GM23248 (cell line): ENCODE results near the gene CDK10. TPM values are rescaled to one million over a fixed set of nuclear protein-coding genes. Genes with fewer than 3 reads are reported as not detected.
"Not testable (repeated sequence)": the region's sequence is repeated elsewhere in the genome, so short reads cannot be mapped to it uniquely, and the experiment has no call there.

Experiments used
- DNase-seq: peaks from one replicate; pipeline ENCODE4 v3.0.0-alpha.2; 2015
- H2AFZ ChIP-seq: fragments of 200-600 bp; sonication (generic); 2 replicates; pipeline ENCODE4 v1.6.1; 2016; ENCODE audit warnings: antibody characterized with exemption
- H3F3A ChIP-seq: fragments of 200-600 bp; sonication (generic); 2 replicates; pipeline ENCODE4 v1.6.1; 2016; ENCODE audit warnings: mild to moderate bottlenecking, antibody characterized with exemption, mixed run types; ENCODE audit not compliant: insufficient read depth
- H3K27ac ChIP-seq: fragments of 200-600 bp; sonication (generic); 2 replicates; pipeline ENCODE4 v1.5.1; 2016; ENCODE audit warnings: mild to moderate bottlenecking
- H3K27me3 ChIP-seq: fragments of 200-600 bp; sonication (generic); replicated peaks from 2 replicates; pipeline ENCODE4 v1.6.1; 2016; ENCODE audit warnings: mild to moderate bottlenecking; ENCODE audit not compliant: insufficient read depth
- H3K36me3 ChIP-seq: fragments of 200-600 bp; sonication (generic); 2 replicates; pipeline ENCODE4 v1.6.1; 2016; ENCODE audit warnings: low read depth, mild to moderate bottlenecking
- H3K4me1 ChIP-seq: fragments of 200-600 bp; sonication (generic); 2 replicates; pipeline ENCODE4 v1.6.1; 2016; ENCODE audit warnings: mild to moderate bottlenecking; ENCODE audit not compliant: insufficient read depth
- H3K4me2 ChIP-seq: fragments of 200-600 bp; sonication (generic); one replicate; pipeline ENCODE4 v1.6.1; 2016; ENCODE audit warnings: mild to moderate bottlenecking; ENCODE audit not compliant: unreplicated experiment
- H3K4me3 ChIP-seq: fragments of 200-600 bp; sonication (generic); 2 replicates; pipeline ENCODE4 v1.5.1; 2016; ENCODE audit warnings: mild to moderate bottlenecking
- H3K79me2 ChIP-seq: fragments of 200-600 bp; sonication (generic); 2 replicates; pipeline ENCODE4 v1.6.1; 2016; ENCODE audit warnings: mild to moderate bottlenecking; ENCODE audit not compliant: insufficient read depth
- H3K9ac ChIP-seq: fragments of 200-600 bp; sonication (generic); 2 replicates; pipeline ENCODE4 v1.6.1; 2016; ENCODE audit warnings: mild to moderate bottlenecking
- H3K9me2 ChIP-seq: fragments of 200-600 bp; sonication (generic); 2 replicates; pipeline ENCODE4 v1.6.1; 2016; ENCODE audit warnings: mixed run types, mild to moderate bottlenecking, moderate library complexity; ENCODE audit not compliant: insufficient read depth
- H3K9me3 ChIP-seq: fragments of 200-600 bp; sonication (generic); one replicate; pipeline ENCODE4 v1.6.1; 2017; ENCODE audit warnings: low read depth
- H4K20me1 ChIP-seq: fragments of 200-600 bp; sonication (generic); 2 replicates; pipeline ENCODE4 v1.6.0; 2016; ENCODE audit not compliant: insufficient read depth
- EZH2 ChIP-seq: fragments of 200-600 bp; sonication (generic); IDR thresholded peaks from 2 replicates; pipeline ENCODE4 v1.6.1; 2018; ENCODE audit warnings: antibody characterized with exemption, mild to moderate bottlenecking; ENCODE audit not compliant: insufficient read depth, poor library complexity, severe bottlenecking
- EZH2phosphoT487 ChIP-seq: fragments of 200-600 bp; sonication (generic); IDR thresholded peaks from 2 replicates; pipeline ENCODE4 v1.6.1; 2018; ENCODE audit warnings: antibody characterized with exemption, moderate library complexity, mild to moderate bottlenecking, low read depth; ENCODE audit not compliant: insufficient read depth
- WGBS, 2 experiments: methylation state at CpG; one replicate each; pipeline ENCODE4 v1.1.6; 2015 to 2017; ENCODE audit warnings: low lambda C conversion rate in 2 of 2, low coverage in 1 of 2; ENCODE audit errors: missing lambda C conversion rate in 2 of 2; 5-methylcytosine and 5-hydroxymethylcytosine counted together
- in situ Hi-C: fragments of 300-500 bp; cut with MboI; formaldehyde crosslinking; loops from 2 replicates; pipeline ENCODE4 v1.15.0; 2020
- polyA plus RNA-seq: library from polyadenylated mRNA; unstranded; fragments of >200 nt; fragmentation: Nextera tagmentation; extraction: Ambion mirVana; gene quantifications from 2 replicates; pipeline ENCODE4 v1.2.1, GENCODE V29; 2016
- total RNA-seq: library from RNA; depleted of rRNA; stranded (reverse); fragments of >200 nt; shearing (Covaris generic); gene quantifications from 2 replicates; pipeline ENCODE4 v1.2.3, GENCODE V29; 2014

The CDK10 gene
- total and polyA plus RNA-seq, 2 experiments from 2014 or later = 49.6 to 51.9 TPM

- peaks cover 32% of the 10 kb centered on the region for H3K79me2 ChIP-seq
These were observed 4.9 kb downstream of the CDK10 start for GRCh38 chr16:89691231-89691985.

GRCh38 chr16:89691986-89692569 is 5.6 kb downstream of the CDK10 start:
- Histone ChIP-seq H3K9ac (no peak overlapping the region), H3K27ac (no peak overlapping the region), H2AFZ (no peak overlapping the region), H3K4me3 (no peak overlapping the region), H3K9me3 (no peaks in the 10 kb centered on the region), H3K9me2 (no peaks in the 10 kb centered on the region), H3K27me3 (no peaks in the 10 kb centered on the region), H3K4me1 (peaks cover 4% of the 10 kb centered on the region), H3K36me3 (peaks cover 6% of the 10 kb centered on the region; the same call in 1 of the 2 replicates), H4K20me1 (no peaks in the 10 kb centered on the region), H3K79me2 (peaks cover 31% of the 10 kb centered on the region), H3K4me2 (no peak overlapping the region), H3F3A (peaks cover 7% of the 10 kb centered on the region; the same call in 1 of the 2 replicates)
- WGBS, 2 experiments = 91 to 95% methylated on average over 11 to 13 of the region's 13 CpGs
- DNase-seq = no peak
- no peak for TF ChIP-seq EZH2phosphoT487
- TF ChIP-seq EZH2 = no peak
- in situ Hi-C loops = no loop called here

More at GRCh38 chr16:89691231-89691985, 4.9 kb downstream of the CDK10 start:
- TF ChIP-seq EZH2 (no peak), EZH2phosphoT487 (no peak)
- DNase-seq = no peak
- no peak overlapping the region for H3K27ac ChIP-seq
- H3F3A ChIP-seq = peaks cover 8% of the 10 kb centered on the region; the same call in 1 of the 2 replicates
- H3K27me3 ChIP-seq = no peaks in the 10 kb centered on the region
- in situ Hi-C loops = no loop called here
- peaks cover 6% of the 10 kb centered on the region; the same call in 1 of the 2 replicates for H3K36me3 ChIP-seq
- no peak overlapping the region for H2AFZ ChIP-seq
- H3K4me1 ChIP-seq = peaks cover 4% of the 10 kb centered on the region
- no peaks in the 10 kb centered on the region for H3K9me2 ChIP-seq
- 96 to 100% methylated on average over 17 to 21 of the region's 21 CpGs for WGBS, 2 experiments
- no peak overlapping the region for H3K4me2 ChIP-seq
- no peaks in the 10 kb centered on the region for H4K20me1 ChIP-seq
- H3K9ac ChIP-seq = no peak overlapping the region
- no peak overlapping the region for H3K4me3 ChIP-seq
- no peaks in the 10 kb centered on the region for H3K9me3 ChIP-seq

- H3K36me3 ChIP-seq = peaks cover 6% of the 10 kb centered on the region; the same call in 1 of the 2 replicates
- DNase-seq = no peak
- WGBS, 2 experiments = 89 to 90% methylated on average over 11 of the region's 11 CpGs
- no peak overlapping the region for H3K4me3 ChIP-seq
- no peaks in the 10 kb centered on the region for H3K9me3 ChIP-seq
- peaks cover 19% of the 10 kb centered on the region for H3K79me2 ChIP-seq
- no peaks in the 10 kb centered on the region for H3F3A ChIP-seq
- H4K20me1 ChIP-seq = no peaks in the 10 kb centered on the region
- H3K4me2 ChIP-seq = no peak overlapping the region
- no peaks in the 10 kb centered on the region for H3K9me2 ChIP-seq
- H3K9ac ChIP-seq = no peak overlapping the region
- no peaks in the 10 kb centered on the region for H3K4me1 ChIP-seq
- in situ Hi-C loops = no loop called here
- H3K27me3 ChIP-seq = no peaks in the 10 kb centered on the region
- no peak overlapping the region for H2AFZ ChIP-seq
- TF ChIP-seq EZH2phosphoT487 = no peak
- no peak for TF ChIP-seq EZH2
- no peak overlapping the region for H3K27ac ChIP-seq
These were observed 6.8 kb downstream of the CDK10 start for GRCh38 chr16:89693289-89693731.

GRCh38 chr16:89693931-89694783 is 7.7 kb downstream of the CDK10 start:
- H3F3A ChIP-seq = no peaks in the 10 kb centered on the region
- in situ Hi-C loops = no loop called here
- H3K36me3 ChIP-seq = peaks cover 6% of the 10 kb centered on the region; the same call in 1 of the 2 replicates
- H4K20me1 ChIP-seq = no peaks in the 10 kb centered on the region
- no peaks in the 10 kb centered on the region for H3K27me3 ChIP-seq
- H2AFZ ChIP-seq = no peak overlapping the region
- H3K27ac ChIP-seq = no peak overlapping the region
- H3K4me2 ChIP-seq = no peak overlapping the region
- peaks cover 10% of the 10 kb centered on the region for H3K79me2 ChIP-seq
- H3K4me3 ChIP-seq = no peak overlapping the region
- no peak for TF ChIP-seq EZH2phosphoT487
- no peak for TF ChIP-seq EZH2
- DNase-seq = no peak
- 91 to 94% methylated on average over 27 to 31 of the region's 32 CpGs for WGBS, 2 experiments
- H3K9ac ChIP-seq = no peak overlapping the region
- H3K9me2 ChIP-seq = no peaks in the 10 kb centered on the region
- H3K4me1 ChIP-seq = no peaks in the 10 kb centered on the region
- no peaks in the 10 kb centered on the region for H3K9me3 ChIP-seq

GRCh38 chr16:89694784-89695085 is 8.2 kb downstream of the CDK10 start:
- H4K20me1 ChIP-seq, H3K9me3 ChIP-seq, H3K79me2 ChIP-seq, H3K4me2 ChIP-seq, H3K4me1 ChIP-seq, H3K27ac ChIP-seq, in situ Hi-C loops, H3K9ac ChIP-seq, H3K36me3 ChIP-seq, H2AFZ ChIP-seq, H3K9me2 ChIP-seq, H3K27me3 ChIP-seq, H3K4me3 ChIP-seq, H3F3A ChIP-seq, DNase-seq: not testable (repeated sequence)
- WGBS, 2 experiments = 91 to 94% methylated on average over 9 to 23 of the region's 23 CpGs
